Upper lobe of right lung (tissue), 1 donor: Measurements from ENCODE around the gene SLC38A7. TPM values are rescaled to one million over a fixed set of nuclear protein-coding genes. Genes with fewer than 3 reads are reported as not detected.
A peak's percentile ranks its signal among the peaks of the same experiment; 100 is the strongest.
"Not testable (repeated sequence)": the region's sequence is repeated elsewhere in the genome, so short reads cannot be mapped to it uniquely, and the experiment has no call there.

ENCODE experiments used
- ATAC-seq: fragments of 200-7000 bp; cut with Tn5 transposase; one replicate; pipeline ENCODE4 v1.9.1; 2020; ENCODE audit warnings: mild to moderate bottlenecking, moderate library complexity
- DNase-seq: peaks from one replicate; pipeline ENCODE4 v3.0.0-alpha.2; 2020
- H3K27ac ChIP-seq: fragments of 200-600 bp; one replicate; pipeline ENCODE4 v1.8.0; 2022
- H3K27me3 ChIP-seq: fragments of 200-600 bp; one replicate; pipeline ENCODE4 v1.8.0; 2022; ENCODE audit warnings: mild to moderate bottlenecking
- H3K36me3 ChIP-seq: fragments of 200-600 bp; one replicate; pipeline ENCODE4 v1.8.0; 2022
- H3K4me1 ChIP-seq: fragments of 200-600 bp; one replicate; pipeline ENCODE4 v1.8.0; 2022
- H3K4me3 ChIP-seq: fragments of 200-600 bp; one replicate; pipeline ENCODE4 v1.8.0; 2022; ENCODE audit warnings: mild to moderate bottlenecking
- H3K9me3 ChIP-seq: fragments of 200-600 bp; one replicate; pipeline ENCODE4 v1.8.0; 2022
- CTCF ChIP-seq: fragments of 200-600 bp; IDR thresholded peaks from one replicate; pipeline ENCODE4 v1.8.0; 2022; ENCODE audit warnings: antibody characterized with exemption
- intact Hi-C: fragments of 100-400 bp; cut with DNase I; formaldehyde crosslinking; loops from one replicate; pipeline ENCODE4 v1.11.0; 2022
- total RNA-seq: library from RNA; stranded (reverse); fragmentation: NEBNext Ultra II Directional; extraction: Animal tissue kit (Norgen Biotek cat#: 25700); gene quantifications from one replicate; pipeline ENCODE4 v1.2.1, GENCODE V29; 2021
- donor health status: DM: no; HTN: yes; CAD: no; lungs with severe emphysema.

Gene SLC38A7
- total RNA-seq, 1 donor from 2014 or later, result 24.1 TPM

DNA sequence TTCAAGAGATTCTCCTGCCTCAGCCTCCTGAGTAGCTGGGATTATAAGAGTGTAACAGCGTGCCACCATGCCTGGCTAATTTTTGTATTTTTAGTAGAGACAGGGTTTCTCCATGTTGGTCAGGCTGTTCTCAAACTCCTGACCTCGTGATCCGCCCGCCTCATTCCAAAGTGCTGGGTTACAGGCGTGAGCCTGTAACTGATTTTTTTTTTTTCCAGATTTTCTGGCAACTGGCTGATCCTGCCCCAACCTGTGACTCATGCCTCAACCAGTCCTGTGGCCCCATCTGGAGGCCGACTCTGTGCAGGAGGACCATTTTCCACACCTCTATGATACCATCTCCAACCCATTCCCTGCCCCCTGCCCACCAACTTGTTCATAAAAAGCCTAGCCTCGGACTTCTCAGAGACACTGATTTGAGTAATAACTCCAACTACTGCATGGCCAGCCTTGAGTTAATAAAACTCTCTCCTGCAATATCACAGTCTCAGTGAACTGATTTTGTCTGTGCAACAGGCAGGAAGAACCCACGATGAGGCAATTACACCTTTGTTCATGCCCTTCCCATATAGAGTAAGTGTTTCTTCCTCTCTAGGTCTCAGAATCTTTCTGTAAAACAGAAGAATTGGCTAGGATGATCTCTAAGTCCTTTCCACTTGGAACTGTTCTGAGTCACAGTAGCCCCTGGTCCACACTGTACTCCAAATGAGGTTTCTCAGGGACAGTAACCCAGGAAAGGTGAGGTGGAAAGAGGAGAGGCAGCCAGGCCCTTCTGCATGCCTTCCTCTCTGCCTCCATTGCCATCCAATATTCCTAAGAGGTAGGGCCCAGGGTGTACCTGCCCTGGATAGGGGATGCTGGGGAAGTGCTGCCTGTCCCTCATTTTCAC is 46.2 kb downstream of the SLC38A7 start:
- H3K9me3 ChIP-seq, result no peaks in the 10 kb centered on the region
- H3K27me3 ChIP-seq, result no peaks in the 10 kb centered on the region
- intact Hi-C loops, result no loop called here
- no peak for DNase-seq
- H3K4me1 ChIP-seq, result no peaks in the 10 kb centered on the region
- peak; percentile 9 for TF ChIP-seq CTCF
- no peak overlapping the region for H3K4me3 ChIP-seq
- ATAC-seq, result peak; percentile 62
- no peak overlapping the region for H3K27ac ChIP-seq
- no peaks in the 10 kb centered on the region for H3K36me3 ChIP-seq

DNA sequence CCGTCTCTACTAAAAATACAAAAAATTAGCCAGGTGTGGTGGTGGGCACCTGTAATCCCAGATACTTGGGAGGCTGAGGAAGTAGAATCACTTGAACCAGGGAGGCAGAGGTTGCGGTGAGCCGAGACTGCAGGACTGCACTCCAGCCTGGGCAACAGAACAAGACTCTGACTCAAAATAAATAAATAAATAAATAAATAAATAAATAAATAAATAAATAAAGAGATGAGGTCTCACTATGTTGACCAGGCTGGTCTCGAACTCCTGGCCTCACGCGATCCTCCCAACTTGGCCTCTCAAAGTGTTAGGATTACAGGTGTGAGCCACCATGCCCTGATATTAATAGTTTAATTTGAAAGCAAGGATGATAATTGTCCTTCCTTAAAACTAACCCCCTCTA is 47.5 kb downstream of the SLC38A7 start:
- H3K4me3 ChIP-seq, H3K4me1 ChIP-seq, ATAC-seq, H3K36me3 ChIP-seq, intact Hi-C loops, H3K27ac ChIP-seq, H3K27me3 ChIP-seq, DNase-seq, H3K9me3 ChIP-seq: not testable (repeated sequence)

DNA sequence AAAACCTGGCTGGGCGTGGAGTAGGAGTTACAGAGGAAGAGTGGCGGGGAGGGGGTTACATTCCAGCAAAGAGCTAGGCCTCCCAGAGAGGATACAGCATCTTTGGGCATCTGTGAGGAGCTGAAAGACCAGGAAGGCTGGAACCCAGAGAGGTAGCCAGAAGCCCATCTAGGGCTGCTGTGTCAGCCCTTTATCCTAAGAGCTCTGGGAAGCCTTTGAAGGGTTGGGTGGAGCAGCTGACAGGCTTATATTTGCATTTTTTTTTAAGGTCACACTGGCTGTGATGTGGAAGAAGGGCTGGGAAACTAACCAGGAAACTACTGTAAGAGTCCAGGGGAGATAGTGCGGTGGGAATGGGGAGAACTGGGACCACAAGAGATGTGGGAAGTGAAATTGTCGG is 48.1 kb downstream of the SLC38A7 start:
- H3K4me1 ChIP-seq, result no peaks in the 10 kb centered on the region
- intact Hi-C loops, result no loop called here
- ATAC-seq (no peak), DNase-seq (no peak)
- no peak for TF ChIP-seq CTCF
- H3K4me3 ChIP-seq, result no peak overlapping the region
- no peaks in the 10 kb centered on the region for H3K27me3 ChIP-seq
- H3K36me3 ChIP-seq, result no peaks in the 10 kb centered on the region
- no peaks in the 10 kb centered on the region for H3K9me3 ChIP-seq
- H3K27ac ChIP-seq, result no peak overlapping the region

- H3K27me3 ChIP-seq, result no peaks in the 10 kb centered on the region
- TF ChIP-seq CTCF, result no peak
- H3K27ac ChIP-seq, result no peak overlapping the region
- ATAC-seq (no peak), DNase-seq (no peak)
- H3K4me1 ChIP-seq, result no peaks in the 10 kb centered on the region
- no peaks in the 10 kb centered on the region for H3K9me3 ChIP-seq
- H3K4me3 ChIP-seq, result no peak overlapping the region
- no peaks in the 10 kb centered on the region for H3K36me3 ChIP-seq
- intact Hi-C loops, result no loop called here
These were observed 49.1 kb downstream of the SLC38A7 start for GRCh38 chr16:58635502-58635901.

DNA sequence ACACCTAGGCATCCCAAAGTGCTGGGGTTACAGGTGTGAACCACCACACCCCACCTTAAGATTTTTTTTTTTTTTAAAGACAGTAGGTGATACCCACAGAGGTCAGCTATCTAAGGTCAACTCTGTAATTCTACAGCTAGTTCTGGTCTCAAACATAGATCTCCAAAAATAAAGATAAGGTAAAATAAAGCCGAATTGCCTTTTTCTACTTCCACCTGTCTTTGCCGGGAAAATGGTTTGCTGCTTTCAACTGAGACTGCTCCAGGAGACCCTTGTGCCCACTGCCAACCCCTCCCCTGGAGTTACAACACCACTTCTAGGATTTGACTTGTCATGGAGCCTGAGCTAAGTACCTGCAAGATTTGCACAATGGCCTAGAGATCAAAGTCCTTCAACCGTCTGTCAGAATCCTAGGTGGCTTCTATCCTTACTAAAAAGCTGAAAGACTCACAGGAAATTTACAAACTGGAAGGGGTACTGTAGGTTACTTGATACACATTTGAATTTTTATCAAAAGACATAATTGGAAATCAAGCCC is 50.2 kb downstream of the SLC38A7 start:
- H3K9me3 ChIP-seq, result no peaks in the 10 kb centered on the region
- TF ChIP-seq CTCF, result no peak
- no peak for DNase-seq
- no peak for ATAC-seq
- no peak overlapping the region for H3K27ac ChIP-seq
- no peaks in the 10 kb centered on the region for H3K4me1 ChIP-seq
- no peak overlapping the region for H3K4me3 ChIP-seq
- no peaks in the 10 kb centered on the region for H3K36me3 ChIP-seq
- intact Hi-C loops, result no loop called here
- H3K27me3 ChIP-seq, result no peaks in the 10 kb centered on the region
